Lower lobe of right lung (tissue), 2 donors: Measurements from ENCODE around the gene PRICKLE3. TPM values are rescaled to one million over a fixed set of nuclear protein-coding genes. Genes with fewer than 3 reads are reported as not detected.
"Not testable (repeated sequence)": the region's sequence is repeated elsewhere in the genome, so short reads cannot be mapped to it uniquely, and the experiment has no call there.

ENCODE experiments used
- ATAC-seq, 2 donors: fragments of 200-7000 bp; cut with Tn5 transposase; one replicate each; pipeline ENCODE4 v1.9.1; 2020 to 2022; ENCODE audit warnings: mild to moderate bottlenecking in 2 of 2, moderate library complexity in 2 of 2
- DNase-seq: peaks from one replicate; pipeline ENCODE4 v3.0.0-alpha.2; 2020
- H3K27ac ChIP-seq: fragments of 200-600 bp; one replicate; pipeline ENCODE4 v1.8.0; 2022
- H3K27me3 ChIP-seq: fragments of 200-600 bp; one replicate; pipeline ENCODE4 v1.8.0; 2022; ENCODE audit warnings: low read depth
- H3K36me3 ChIP-seq: fragments of 200-600 bp; one replicate; pipeline ENCODE4 v1.8.0; 2022; ENCODE audit warnings: mild to moderate bottlenecking
- H3K4me1 ChIP-seq: fragments of 200-600 bp; one replicate; pipeline ENCODE4 v1.8.0; 2022
- H3K4me3 ChIP-seq: fragments of 200-600 bp; one replicate; pipeline ENCODE4 v1.8.0; 2022; ENCODE audit warnings: mild to moderate bottlenecking
- H3K9me3 ChIP-seq: fragments of 200-600 bp; one replicate; pipeline ENCODE4 v1.8.0; 2022
- CTCF ChIP-seq: fragments of 200-600 bp; IDR thresholded peaks from one replicate; pipeline ENCODE4 v1.8.0; 2022; ENCODE audit warnings: antibody characterized with exemption, mild to moderate bottlenecking
- intact Hi-C: fragments of 100-400 bp; cut with DNase I; formaldehyde crosslinking; loops from one replicate; pipeline ENCODE4 v1.11.0; 2022
- total RNA-seq: library from RNA; stranded (reverse); fragmentation: NEBNext Ultra II Directional; extraction: Animal tissue kit (Norgen Biotek cat#: 25700); gene quantifications from one replicate; pipeline ENCODE4 v1.2.1, GENCODE V29; 2021
- donor health status: DM: no; HTN: yes; CAD: no; lungs with severe emphysema.

PRICKLE3 gene
- total RNA-seq, 1 donor from 2014 or later, result 13.1 TPM

GRCh38 chrX:49175435-49176274, 10.5 kb downstream of the PRICKLE3 start:
- H3K9me3 ChIP-seq, result no peaks in the 10 kb centered on the region
- no peak overlapping the region for H3K4me3 ChIP-seq
- no peak overlapping the region for H3K27ac ChIP-seq
- ATAC-seq (no peak), DNase-seq (no peak)
- TF ChIP-seq CTCF, result no peak
- H3K27me3 ChIP-seq, result no peaks in the 10 kb centered on the region
- intact Hi-C loops, result no loop called here
- peaks cover 10% of the 10 kb centered on the region for H3K4me1 ChIP-seq
- peaks cover 42% of the 10 kb centered on the region for H3K36me3 ChIP-seq

- Histone ChIP-seq H3K4me1 (peaks cover 10% of the 10 kb centered on the region), H3K27me3 (no peaks in the 10 kb centered on the region), H3K4me3 (no peak overlapping the region), H3K9me3 (no peaks in the 10 kb centered on the region), H3K27ac (no peak overlapping the region), H3K36me3 (peaks cover 38% of the 10 kb centered on the region)
- DNase-seq (no peak), ATAC-seq (no peak)
- no peak for TF ChIP-seq CTCF
- intact Hi-C loops, result no loop called here
Observed at GRCh38 chrX:49174723-49175122, 11.4 kb downstream of the PRICKLE3 start.

DNA sequence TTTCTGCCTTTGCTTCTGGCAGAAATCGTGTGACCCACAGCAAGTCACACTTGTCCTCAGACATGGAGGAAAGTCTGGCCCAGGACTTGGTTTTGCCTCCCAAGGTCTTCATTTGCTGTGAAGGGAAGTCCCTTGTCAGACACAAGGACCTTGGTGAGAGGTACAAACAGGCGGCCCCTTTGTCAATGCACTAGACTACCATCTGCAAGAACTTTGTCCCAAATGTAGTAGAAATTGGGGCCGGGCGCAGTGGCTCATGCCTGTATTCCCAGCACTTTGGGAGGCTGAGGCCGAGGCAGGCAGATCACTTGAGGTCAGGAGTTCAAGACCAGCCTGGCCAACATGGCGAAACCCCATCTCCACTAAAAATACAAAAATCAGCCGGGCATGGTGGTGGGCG, 12.6 kb downstream of the PRICKLE3 start:
- H3K4me3 ChIP-seq, intact Hi-C loops, DNase-seq, ATAC-seq, H3K9me3 ChIP-seq, H3K27me3 ChIP-seq, H3K27ac ChIP-seq: not testable (repeated sequence)
- peaks cover 10% of the 10 kb centered on the region for H3K4me1 ChIP-seq
- peaks cover 26% of the 10 kb centered on the region for H3K36me3 ChIP-seq

GRCh38 chrX:49172280-49172780, 13.8 kb downstream of the PRICKLE3 start:
- no peaks in the 10 kb centered on the region for H3K27me3 ChIP-seq
- peaks cover 16% of the 10 kb centered on the region for H3K36me3 ChIP-seq
- no peak for TF ChIP-seq CTCF
- ATAC-seq (peak; percentile 84 to 89), DNase-seq (peak; percentile 84)
- peak overlapping the region; percentile 66 for H3K4me3 ChIP-seq
- H3K4me1 ChIP-seq, result peaks cover 19% of the 10 kb centered on the region
- intact Hi-C loops, result no loop called here
- H3K27ac ChIP-seq, result peak overlapping the region; percentile 84
- no peaks in the 10 kb centered on the region for H3K9me3 ChIP-seq

GRCh38 chrX:49171752-49172279, 14.4 kb downstream of the PRICKLE3 start, which contains the start of gene PLP2:
Gene PLP2, plus strand, starts transcription at chrX:49171898. Its CDS starts 103 bp downstream, at chrX:49172001.
- Histone ChIP-seq H3K4me1 (peaks cover 22% of the 10 kb centered on the region), H3K9me3 (no peaks in the 10 kb centered on the region), H3K36me3 (peaks cover 16% of the 10 kb centered on the region), H3K27ac (peak within 1 kb of the TSS; percentile 84), H3K4me3 (peak within 1 kb of the TSS; percentile 66), H3K27me3 (no peaks in the 10 kb centered on the region)
- TF ChIP-seq CTCF, result no peak
- ATAC-seq (peak; percentile 62 to 78), DNase-seq (peak; percentile 64)
- intact Hi-C loops, result no loop called here

DNA sequence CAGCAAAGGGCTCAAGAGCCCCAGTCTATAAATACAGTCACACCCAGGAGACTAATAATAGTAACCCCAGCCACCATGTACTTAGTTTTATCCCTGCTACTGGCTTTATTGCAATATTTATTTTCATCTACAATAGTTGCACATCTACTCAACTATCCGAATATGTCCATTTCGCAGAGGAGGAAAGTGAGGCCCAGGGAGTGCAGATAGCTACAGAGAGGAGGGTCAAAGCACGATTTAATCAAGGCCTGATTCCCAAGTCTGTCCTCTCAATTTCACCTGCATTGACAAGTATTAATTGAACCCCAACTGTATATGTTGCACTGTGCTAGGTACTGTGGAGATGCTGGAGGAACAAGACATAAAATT, 18.4 kb downstream of the PRICKLE3 start:
- H3K27me3 ChIP-seq, result no peaks in the 10 kb centered on the region
- peaks cover 21% of the 10 kb centered on the region for H3K4me1 ChIP-seq
- no peaks in the 10 kb centered on the region for H3K9me3 ChIP-seq
- peak overlapping the region; percentile 91 for H3K27ac ChIP-seq
- ATAC-seq (no peak), DNase-seq (no peak)
- H3K4me3 ChIP-seq, result peak overlapping the region; percentile 51
- H3K36me3 ChIP-seq, result no peaks in the 10 kb centered on the region
- intact Hi-C loops, result no loop called here
- TF ChIP-seq CTCF, result no peak
